HEK293T (cell line): Measurements from ENCODE around the gene CDH1.

Source experiments
- ARNT ChIP-seq: fragments of 450-650 bp; IDR thresholded peaks from 2 replicates; pipeline ENCODE4 v1.6.1; 2017; ENCODE audit warnings: mild to moderate bottlenecking
- ELF4 ChIP-seq: fragments of 450-650 bp; IDR thresholded peaks from 2 replicates; pipeline ENCODE4 v1.6.1; 2017; ENCODE audit warnings: antibody characterized with exemption
- FOXA1 ChIP-seq: fragments of 450-650 bp; IDR thresholded peaks from 2 replicates; pipeline ENCODE4 v1.6.1; 2016; ENCODE audit warnings: mild to moderate bottlenecking
- SP1 ChIP-seq: fragments of 450-650 bp; IDR thresholded peaks from 2 replicates; pipeline ENCODE4 v1.6.1; 2017
- ZNF384 ChIP-seq: fragments of 450-650 bp; IDR thresholded peaks from 2 replicates; pipeline ENCODE4 v1.6.1; 2016

- TF ChIP-seq FOXA1 (no peak), ZNF384 (no peak), ELF4 (no peak), SP1 (no peak), ARNT (no peak)
Observed at GRCh38 chr16:68724797-68725196, 12.3 kb upstream of the CDH1 start.
